Measurements from ENCODE around the gene TAB3.

The TAB3 gene

GRCh38 chrX:30812326-30812725 lies 76.7 kb downstream of the TAB3 start:
- TF ChIP-seq PATZ1 (CRISPR knock-in tag; IDR thresholded peaks at IDR 0.05; ENCODE audit: borderline replicate concordance) = no peak
- no peak for TF ChIP-seq ZFP30 (CRISPR knock-in tag; IDR thresholded peaks at IDR 0.05)
- TF ChIP-seq RARB (CRISPR knock-in tag; IDR thresholded peaks at IDR 0.05) = no peak
- TF ChIP-seq CSDC2 (CRISPR knock-in tag; IDR thresholded peaks at IDR 0.05) = no peak
- no peak for TF ChIP-seq ESRRG (CRISPR knock-in tag; IDR thresholded peaks at IDR 0.05)
- TF ChIP-seq PPARA (CRISPR knock-in tag; IDR thresholded peaks at IDR 0.05; ENCODE audit: borderline replicate concordance) = no peak
- TF ChIP-seq TSHZ2 (CRISPR knock-in tag; IDR thresholded peaks at IDR 0.05) = no peak
- TF ChIP-seq ZNF70 (CRISPR knock-in tag; IDR thresholded peaks at IDR 0.05) = no peak
- no peak for TF ChIP-seq TCF4 (CRISPR knock-in tag; IDR thresholded peaks at IDR 0.05; ENCODE audit: borderline replicate concordance)
- TF ChIP-seq ARNTL (CRISPR knock-in tag; IDR thresholded peaks at IDR 0.05; ENCODE audit: borderline replicate concordance, low read depth) = no peak
- no peak for TF ChIP-seq GLIS3 (CRISPR knock-in tag; IDR thresholded peaks at IDR 0.05)
- no peak for TF ChIP-seq SNAI2 (CRISPR knock-in tag; IDR thresholded peaks at IDR 0.05)
- no peak for ATAC-seq

- no peak for ATAC-seq
- TF ChIP-seq GLIS3 (CRISPR knock-in tag; IDR thresholded peaks at IDR 0.05) = no peak
- TF ChIP-seq TCF4 (CRISPR knock-in tag; IDR thresholded peaks at IDR 0.05; ENCODE audit: borderline replicate concordance) = no peak
- TF ChIP-seq CSRNP3 (CRISPR knock-in tag; IDR thresholded peaks at IDR 0.05) = no peak
- no peak for TF ChIP-seq CSDC2 (CRISPR knock-in tag; IDR thresholded peaks at IDR 0.05)
- TF ChIP-seq ISL1 (CRISPR knock-in tag; IDR thresholded peaks at IDR 0.05) = no peak
- no peak for TF ChIP-seq PPARA (CRISPR knock-in tag; IDR thresholded peaks at IDR 0.05; ENCODE audit: borderline replicate concordance)
- no peak for TF ChIP-seq TSHZ2 (CRISPR knock-in tag; IDR thresholded peaks at IDR 0.05)
- TF ChIP-seq ZNF565 (CRISPR knock-in tag; conservative IDR thresholded peaks at IDR 0.05; ENCODE audit: low read depth) = no peak
- no peak for TF ChIP-seq CREB5 (CRISPR knock-in tag; IDR thresholded peaks at IDR 0.05; ENCODE audit: low read depth)
- no peak for TF ChIP-seq ZC3H10 (CRISPR knock-in tag; IDR thresholded peaks at IDR 0.05)
- no peak for TF ChIP-seq RARB (CRISPR knock-in tag; IDR thresholded peaks at IDR 0.05)
- TF ChIP-seq ZNF70 (CRISPR knock-in tag; IDR thresholded peaks at IDR 0.05) = no peak
- no peak for TF ChIP-seq PATZ1 (CRISPR knock-in tag; IDR thresholded peaks at IDR 0.05; ENCODE audit: borderline replicate concordance)
- no peak for TF ChIP-seq ESRRG (CRISPR knock-in tag; IDR thresholded peaks at IDR 0.05)
- no peak for TF ChIP-seq ZFP3 (CRISPR knock-in tag; IDR thresholded peaks at IDR 0.05)
- no peak for TF ChIP-seq TOX (CRISPR knock-in tag; IDR thresholded peaks at IDR 0.05; ENCODE audit: borderline replicate concordance)
- TF ChIP-seq SNAI2 (CRISPR knock-in tag; IDR thresholded peaks at IDR 0.05) = no peak
- no peak for TF ChIP-seq POU6F1 (CRISPR knock-in tag; IDR thresholded peaks at IDR 0.05; ENCODE audit: borderline replicate concordance, low read depth)
- no peak for TF ChIP-seq OSR1 (CRISPR knock-in tag; IDR thresholded peaks at IDR 0.05)
- no peak for TF ChIP-seq ZFP30 (CRISPR knock-in tag; IDR thresholded peaks at IDR 0.05)
Observed at GRCh38 chrX:30806187-30806728, 82.8 kb downstream of the TAB3 start.

All from SK-N-SH treated with all-trans-retinoic acid at 6 μM for 48 hours (cell line).